Neural progenitor cell (in vitro differentiated cells): Measurements from ENCODE around the gene FARP2. TPM values are rescaled to one million over a fixed set of nuclear protein-coding genes. Genes with fewer than 3 reads are reported as not detected.
A peak's percentile ranks its signal among the peaks of the same experiment; 100 is the strongest.
"Not testable (repeated sequence)": the region's sequence is repeated elsewhere in the genome, so short reads cannot be mapped to it uniquely, and the experiment has no call there.

Experiments
- DNase-seq: peaks from one replicate; pipeline ENCODE4 v3.0.0-alpha.2; 2016; ENCODE audit warnings: low spot score
- H2AFZ ChIP-seq: fragments of 200-600 bp; sonication (generic); replicated peaks from 2 replicates; pipeline ENCODE4 v1.6.1; 2016; ENCODE audit warnings: antibody characterized with exemption
- H3F3A ChIP-seq: fragments of 200-600 bp; sonication (generic); 2 replicates; pipeline ENCODE4 v1.6.1; 2016; ENCODE audit warnings: antibody characterized with exemption, low read depth
- H3K27ac ChIP-seq: fragments of 200-600 bp; sonication (generic); 2 replicates; pipeline ENCODE4 v1.5.1; 2016; ENCODE audit warnings: mild to moderate bottlenecking
- H3K27me3 ChIP-seq: fragments of 200-600 bp; sonication (generic); 2 replicates; pipeline ENCODE4 v1.6.1; 2016; ENCODE audit warnings: mild to moderate bottlenecking, moderate library complexity
- H3K36me3 ChIP-seq: fragments of 200-600 bp; sonication (generic); 2 replicates; pipeline ENCODE4 v1.5.1; 2016
- H3K4me1 ChIP-seq: fragments of 200-600 bp; sonication (generic); 2 replicates; pipeline ENCODE4 v1.6.1; 2016; ENCODE audit warnings: mixed run types
- H3K4me2 ChIP-seq: fragments of 200-600 bp; sonication (generic); 2 replicates; pipeline ENCODE4 v1.6.1; 2016
- H3K4me3 ChIP-seq: fragments of 200-600 bp; sonication (generic); 2 replicates; pipeline ENCODE4 v1.5.1; 2016
- H3K79me2 ChIP-seq: fragments of 200-600 bp; sonication (generic); 2 replicates; pipeline ENCODE4 v1.6.1; 2016; ENCODE audit warnings: low read depth
- H3K9ac ChIP-seq: fragments of 200-600 bp; sonication (generic); 2 replicates; pipeline ENCODE4 v1.6.1; 2016
- H3K9me3 ChIP-seq: fragments of 200-600 bp; sonication (generic); 2 replicates; pipeline ENCODE4 v1.5.1; 2016; ENCODE audit warnings: low read depth
- H4K20me1 ChIP-seq: fragments of 200-600 bp; sonication (generic); 2 replicates; pipeline ENCODE4 v1.6.1; 2016; ENCODE audit warnings: low read depth
- H3K27ac Mint-ChIP-seq: 3 replicates; pipeline ENCODE4 v1.8.0; 2021; ENCODE audit warnings: mixed read lengths
- H3K27me3 Mint-ChIP-seq: 2 replicates; pipeline ENCODE4 v1.8.0; 2022; ENCODE audit warnings: low read depth, mild to moderate bottlenecking, inconsistent platforms, moderate library complexity, mixed read lengths; ENCODE audit not compliant: insufficient read depth
- H3K36me3 Mint-ChIP-seq: 3 replicates; pipeline ENCODE4 v1.8.0; 2021; ENCODE audit warnings: mixed read lengths
- H3K4me1 Mint-ChIP-seq: 3 replicates; pipeline ENCODE4 v1.8.0; 2021; ENCODE audit warnings: mixed read lengths
- H3K4me3 Mint-ChIP-seq: 3 replicates; pipeline ENCODE4 v1.8.0; 2021; ENCODE audit warnings: mild to moderate bottlenecking, moderate library complexity, mixed read lengths
- H3K9me3 Mint-ChIP-seq: 3 replicates; pipeline ENCODE4 v1.8.0; 2020; ENCODE audit warnings: mixed read lengths
- CTCF ChIP-seq: fragments of 200-600 bp; sonication (generic); IDR thresholded peaks from 2 replicates; pipeline ENCODE4 v1.5.1; 2017; ENCODE audit warnings: antibody characterized with exemption, mild to moderate bottlenecking
- EZH2 ChIP-seq: fragments of 200-600 bp; sonication (generic); IDR thresholded peaks from 2 replicates; pipeline ENCODE4 v1.6.1; 2017; ENCODE audit warnings: antibody characterized with exemption, mild to moderate bottlenecking, moderate library complexity
- EZH2phosphoT487 ChIP-seq: fragments of 200-600 bp; sonication (generic); IDR thresholded peaks from 2 replicates; pipeline ENCODE4 v1.6.1; 2017; ENCODE audit warnings: antibody characterized with exemption
- total RNA-seq: library from RNA; depleted of rRNA; stranded (reverse); fragments of >200 nt; gene quantifications from 2 replicates; pipeline ENCODE4 v1.2.3, GENCODE V29; 2015; ENCODE audit warnings: low replicate concordance

FARP2 gene
- total RNA-seq, 1 donor from 2014 or later, result 32.3 TPM

- DNase-seq, result no peak
- Histone ChIP-seq H3K36me3 (no peaks in the 10 kb centered on the region), H3K4me3 (no peak overlapping the region), H3K9me3 (no peaks in the 10 kb centered on the region), H2AFZ (no peak overlapping the region), H3K9ac (no peak overlapping the region), H3K4me2 (no peak overlapping the region), H3K27ac (no peak overlapping the region), H4K20me1 (no peaks in the 10 kb centered on the region), H3K4me1 (no peaks in the 10 kb centered on the region), H3K27me3 (no peaks in the 10 kb centered on the region), H3F3A (peaks cover 3% of the 10 kb centered on the region), H3K79me2 (no peaks in the 10 kb centered on the region)
- Mint-ChIP-seq H3K27me3 (peaks cover 2% of the 10 kb centered on the region), H3K4me1 (peaks cover 3% of the 10 kb centered on the region), H3K27ac (peak overlapping the region; percentile 73), H3K9me3 (no peaks in the 10 kb centered on the region), H3K36me3 (peaks cover 7% of the 10 kb centered on the region), H3K4me3 (no peak overlapping the region)
- no peak for TF ChIP-seq CTCF
- no peak for TF ChIP-seq EZH2phosphoT487
- TF ChIP-seq EZH2, result no peak
Measured at GRCh38 chr2:241393524-241394196, 37.6 kb downstream of the FARP2 start.

- H3K79me2 ChIP-seq, H3K4me2 ChIP-seq, H3K9me3 ChIP-seq, H3K4me1 ChIP-seq, H3K36me3 Mint-ChIP-seq, H3K4me3 ChIP-seq, H2AFZ ChIP-seq, DNase-seq, H3K27me3 Mint-ChIP-seq, H3K4me3 Mint-ChIP-seq, H3K36me3 ChIP-seq, H3K27ac ChIP-seq, H3K4me1 Mint-ChIP-seq, H3F3A ChIP-seq, H3K9ac ChIP-seq, H3K27me3 ChIP-seq, H3K27ac Mint-ChIP-seq, H3K9me3 Mint-ChIP-seq: not testable (repeated sequence)
- H4K20me1 ChIP-seq, result peaks cover 11% of the 10 kb centered on the region
Measured at GRCh38 chr2:241396809-241397208, 40.7 kb downstream of the FARP2 start.

DNA sequence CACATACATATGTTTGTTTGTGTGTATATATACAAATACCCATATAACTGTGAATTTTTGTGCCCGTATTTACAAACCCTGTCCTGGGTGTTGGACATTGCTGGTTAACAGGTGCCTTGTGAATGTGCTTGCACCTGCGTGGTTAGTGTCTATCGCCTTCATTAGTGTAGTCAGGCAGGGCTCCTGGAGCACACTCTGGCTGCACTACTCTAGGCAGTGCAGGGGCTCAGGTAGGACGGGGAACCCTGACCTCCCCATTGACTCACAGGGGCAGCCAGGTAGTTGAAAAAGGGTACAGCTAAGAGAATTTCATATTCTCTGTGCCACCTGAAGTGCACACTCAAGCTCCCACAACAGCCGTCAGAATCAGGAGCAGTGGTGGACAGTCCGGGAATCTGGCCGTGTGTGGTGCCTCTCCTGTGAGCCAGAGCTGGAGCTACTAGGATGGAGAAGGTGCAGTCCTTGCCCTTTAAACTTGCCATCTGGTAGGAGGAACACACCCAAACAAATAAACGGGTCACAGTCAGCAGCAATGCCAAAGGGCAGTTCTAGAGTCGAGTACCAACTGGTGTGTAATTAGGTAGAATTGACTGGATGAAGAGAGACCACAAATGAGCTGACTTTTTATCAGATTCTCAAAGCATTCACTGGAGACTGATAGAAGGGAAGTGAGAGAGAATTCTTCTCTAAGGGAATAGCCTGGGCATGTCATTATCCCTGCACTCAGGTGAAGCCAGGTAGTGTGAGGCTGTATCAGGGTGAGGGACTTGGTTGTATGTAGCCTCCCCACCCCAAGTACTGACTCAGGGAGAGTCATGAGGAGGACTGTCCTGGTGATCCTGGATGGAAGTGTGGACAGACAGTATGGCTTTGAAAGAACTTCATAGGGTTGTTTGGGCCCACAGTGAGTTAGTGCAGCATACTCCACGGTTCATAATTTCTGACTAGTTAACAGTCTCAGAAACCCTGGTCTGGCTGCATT, 44.1 kb downstream of the FARP2 start:
- Histone ChIP-seq H3K27ac (no peak overlapping the region), H3K4me1 (no peaks in the 10 kb centered on the region), H3K27me3 (no peaks in the 10 kb centered on the region), H3K79me2 (no peaks in the 10 kb centered on the region), H3K9me3 (no peaks in the 10 kb centered on the region), H3K4me3 (no peak overlapping the region), H3F3A (no peaks in the 10 kb centered on the region), H3K4me2 (no peak overlapping the region), H4K20me1 (peaks cover 11% of the 10 kb centered on the region), H2AFZ (no peak overlapping the region), H3K36me3 (no peaks in the 10 kb centered on the region), H3K9ac (no peak overlapping the region)
- Mint-ChIP-seq H3K4me1 (no peaks in the 10 kb centered on the region), H3K36me3 (peaks cover 3% of the 10 kb centered on the region), H3K9me3 (no peaks in the 10 kb centered on the region), H3K4me3 (no peak overlapping the region), H3K27ac (no peak overlapping the region), H3K27me3 (peaks cover 2% of the 10 kb centered on the region)
- no peak for DNase-seq
- TF ChIP-seq CTCF, result no peak
- TF ChIP-seq EZH2, result no peak
- TF ChIP-seq EZH2phosphoT487, result no peak
